HG03045 (cell line): ENCODE results near the gene SEC14L1.

Source experiments
- ATAC-seq: cut with Tn5 transposase; IDR thresholded peaks from one replicate; pipeline ENCODE4 v1.9.1; 2021; ENCODE audit warnings: mild to moderate bottlenecking, moderate library complexity; ENCODE audit not compliant: unreplicated experiment

SEC14L1 gene

GRCh38 chr17:77211681-77212080 lies 70.9 kb downstream of the SEC14L1 start:
- ATAC-seq: no peak

- no peak for ATAC-seq
Observed at GRCh38 chr17:77212081-77212832, 71.5 kb downstream of the SEC14L1 start.

- ATAC-seq: no peak
Observed at GRCh38 chr17:77212833-77213777, 72.3 kb downstream of the SEC14L1 start.

GRCh38 chr17:77213778-77214132 lies 73.0 kb downstream of the SEC14L1 start:
- ATAC-seq: no peak

GRCh38 chr17:77214328-77214727 lies 73.6 kb downstream of the SEC14L1 start:
- ATAC-seq: no peak

- ATAC-seq: no peak
Observed at GRCh38 chr17:77214743-77215142, 74.0 kb downstream of the SEC14L1 start.

- ATAC-seq: no peak
Observed at GRCh38 chr17:77215281-77215680, 74.5 kb downstream of the SEC14L1 start.

GRCh38 chr17:77216486-77216885 lies 75.7 kb downstream of the SEC14L1 start:
- no peak for ATAC-seq

GRCh38 chr17:77217123-77217522 lies 76.4 kb downstream of the SEC14L1 start:
- ATAC-seq: no peak

GRCh38 chr17:77217566-77217965 lies 76.8 kb downstream of the SEC14L1 start:
- no peak for ATAC-seq

- ATAC-seq: no peak
Observed at GRCh38 chr17:77218902-77219301, 78.1 kb downstream of the SEC14L1 start.

- ATAC-seq: no peak
Observed at GRCh38 chr17:77222356-77222755, 81.6 kb downstream of the SEC14L1 start.

GRCh38 chr17:77223642-77224420 lies 83.1 kb downstream of the SEC14L1 start:
- ATAC-seq: no peak

GRCh38 chr17:77225265-77225664 lies 84.5 kb downstream of the SEC14L1 start:
- no peak for ATAC-seq

- no peak for ATAC-seq
Observed at GRCh38 chr17:77227461-77228240, 86.9 kb downstream of the SEC14L1 start.

- ATAC-seq: no peak
Observed at GRCh38 chr17:77228241-77228752, 87.5 kb downstream of the SEC14L1 start.

- ATAC-seq: no peak
Observed at GRCh38 chr17:77228816-77229215, 88.0 kb downstream of the SEC14L1 start.

- no peak for ATAC-seq
Observed at GRCh38 chr17:77229786-77230435, 89.1 kb downstream of the SEC14L1 start.

- no peak for ATAC-seq
Observed at GRCh38 chr17:77230436-77230830, 89.7 kb downstream of the SEC14L1 start.
